NCI-H446 (cell line): ENCODE measurements around the gene CYP1B1.

Experiments
- DNase-seq, 2 experiments: peaks; one replicate each; lab custom pipeline; 2025; lab: John Stamatoyannopoulos, UW

The CYP1B1 gene

DNA sequence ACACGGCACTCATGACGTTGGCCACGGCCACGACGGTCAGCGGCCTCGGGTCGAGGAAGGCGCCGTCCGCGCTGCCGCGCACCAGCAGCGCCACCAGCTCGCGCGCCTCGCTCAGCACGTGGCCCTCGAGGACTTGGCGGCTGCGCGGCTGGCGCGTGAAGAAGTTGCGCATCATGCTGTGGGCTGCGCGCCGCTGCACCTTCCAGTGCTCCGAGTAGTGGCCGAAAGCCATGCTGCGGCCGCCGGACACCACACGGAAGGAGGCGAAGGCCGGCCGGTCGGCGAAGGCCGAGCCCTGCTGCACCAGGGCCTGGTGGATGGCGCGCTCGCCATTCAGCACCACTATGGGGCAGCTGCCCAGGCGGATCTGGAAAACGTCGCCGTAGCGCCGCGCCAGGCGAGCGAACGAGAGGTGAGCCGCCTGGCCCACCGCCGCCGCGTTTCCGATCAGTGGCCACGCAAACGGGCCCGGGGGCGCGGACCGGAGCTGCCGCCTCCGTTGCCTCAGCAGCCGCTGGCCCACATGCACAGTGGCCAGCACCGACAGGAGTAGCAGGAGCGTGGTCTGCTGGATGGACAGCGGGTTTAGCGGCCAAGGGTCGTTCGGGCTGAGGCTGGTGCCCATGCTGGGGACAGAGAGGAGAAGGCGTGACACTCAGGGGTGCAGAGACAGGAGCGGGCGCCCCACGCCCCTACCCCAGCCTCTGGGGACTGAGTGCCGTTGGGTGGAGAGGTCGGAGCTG, 1.0 kb downstream of the CYP1B1 start:
- no peak for DNase-seq

DNA sequence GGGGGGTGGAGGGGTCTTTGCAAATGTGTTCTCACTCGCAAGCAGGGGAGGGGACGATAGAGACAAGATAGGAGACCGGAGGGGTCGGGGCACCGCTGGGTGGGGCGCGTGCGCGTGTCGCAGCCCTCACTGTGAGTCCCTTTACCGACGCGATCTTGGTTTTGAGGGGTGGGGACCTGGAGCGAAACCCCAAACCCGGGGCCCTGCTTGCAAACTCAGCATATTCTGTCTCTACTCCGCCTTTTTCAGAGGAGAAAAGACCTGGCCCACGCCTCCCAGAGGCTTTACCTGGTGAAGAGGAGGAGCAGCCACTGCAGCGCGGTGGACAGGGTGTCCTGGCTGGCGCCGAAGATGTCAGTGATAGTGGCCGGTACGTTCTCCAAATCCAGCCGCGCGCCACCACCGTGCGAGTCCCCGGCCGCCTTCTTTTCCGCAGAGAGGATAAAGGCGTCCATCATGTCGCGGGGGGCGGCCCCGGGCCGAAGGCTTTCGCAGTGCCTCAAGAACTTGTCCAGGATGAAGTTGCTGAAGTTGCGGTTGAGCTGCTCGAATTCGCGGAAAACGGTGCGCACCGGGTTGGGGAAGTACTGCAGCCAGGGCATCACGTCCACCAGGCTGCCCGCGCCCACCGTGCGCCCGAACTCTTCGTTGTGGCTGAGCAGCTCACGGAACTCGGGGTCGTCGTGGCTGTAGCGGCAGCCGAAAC, 1.7 kb downstream of the CYP1B1 start:
- DNase-seq = no peak

- no peak for DNase-seq
Measured at GRCh38 chr2:38073211-38074057, 2.5 kb downstream of the CYP1B1 start.

DNA sequence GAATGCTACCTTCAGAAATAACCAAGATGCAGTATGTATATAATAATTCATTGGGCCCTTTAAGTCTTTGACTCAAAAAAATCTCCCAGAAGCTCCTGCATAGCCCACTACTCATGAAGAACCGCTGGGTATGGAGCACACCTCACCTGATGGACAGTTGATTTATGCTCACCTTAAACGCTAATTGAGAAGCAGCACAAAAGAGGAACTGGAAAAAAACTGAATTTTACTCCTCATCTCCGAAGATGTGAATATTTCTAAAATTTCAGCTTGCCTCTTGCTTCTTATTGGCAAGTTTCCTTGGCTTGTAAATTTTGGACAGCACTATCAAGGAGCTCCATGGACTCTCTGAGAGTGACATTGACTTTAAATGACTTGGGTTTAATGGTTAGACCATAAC, 5.5 kb downstream of the CYP1B1 start:
- DNase-seq = no peak

DNA sequence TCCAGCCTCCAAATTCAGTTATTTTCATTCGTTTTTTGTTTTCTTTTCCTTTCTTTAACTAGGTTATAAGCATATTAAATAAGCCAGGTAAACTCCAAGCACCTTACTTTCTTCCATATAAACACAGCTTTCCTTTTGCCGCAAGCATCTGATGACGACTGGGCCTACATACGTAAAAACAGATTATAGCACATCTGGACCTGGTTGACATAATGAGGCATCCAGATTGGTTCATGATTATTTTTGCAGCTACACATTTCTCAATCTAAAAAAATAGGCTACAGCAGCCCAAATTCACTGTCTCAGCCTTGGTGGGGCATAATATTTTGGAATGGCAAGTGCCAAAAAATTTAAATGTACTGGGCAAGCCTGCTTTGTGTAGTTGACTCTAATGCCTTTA, 7.7 kb downstream of the CYP1B1 start:
- DNase-seq = no peak

DNA sequence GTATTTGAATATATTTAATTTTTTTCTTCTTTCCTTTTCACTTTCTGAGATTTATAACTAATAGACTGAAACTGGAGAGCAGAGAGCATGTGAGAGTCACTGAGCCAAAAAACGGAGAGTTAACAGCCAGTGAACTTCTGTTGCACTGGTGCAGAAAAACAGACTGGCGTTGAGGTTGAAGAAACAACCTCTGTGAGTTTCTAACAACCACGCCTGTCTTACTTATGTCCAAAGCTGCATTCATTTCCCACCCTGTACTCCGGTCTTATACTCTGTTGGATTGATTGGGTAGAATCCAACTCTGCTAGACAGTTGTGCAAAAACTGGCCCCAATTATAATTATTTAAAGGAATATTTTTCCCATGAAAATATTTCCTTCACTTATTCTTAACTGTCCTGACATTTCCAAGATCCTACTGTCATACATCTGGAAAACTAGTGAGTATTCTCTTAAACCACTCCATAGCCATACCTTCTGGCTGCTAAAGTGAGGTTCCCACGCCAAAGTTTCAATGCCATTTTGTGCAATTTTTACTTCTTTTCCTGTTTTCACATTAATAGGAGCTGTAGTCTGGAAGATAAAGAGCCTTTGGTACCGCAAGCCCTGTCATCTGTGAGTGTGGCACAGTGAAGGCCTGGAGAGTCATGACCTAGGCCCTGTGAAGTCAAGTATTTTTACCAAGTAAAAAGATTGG, 9.4 kb downstream of the CYP1B1 start:
- DNase-seq = no peak

- no peak for DNase-seq
Measured at GRCh38 chr2:38065502-38066135, 10.3 kb downstream of the CYP1B1 start.

- peak in 1 of 2 experiments; percentile 2 for DNase-seq
Measured at GRCh38 chr2:38064801-38065501, 11.0 kb downstream of the CYP1B1 start.

DNA sequence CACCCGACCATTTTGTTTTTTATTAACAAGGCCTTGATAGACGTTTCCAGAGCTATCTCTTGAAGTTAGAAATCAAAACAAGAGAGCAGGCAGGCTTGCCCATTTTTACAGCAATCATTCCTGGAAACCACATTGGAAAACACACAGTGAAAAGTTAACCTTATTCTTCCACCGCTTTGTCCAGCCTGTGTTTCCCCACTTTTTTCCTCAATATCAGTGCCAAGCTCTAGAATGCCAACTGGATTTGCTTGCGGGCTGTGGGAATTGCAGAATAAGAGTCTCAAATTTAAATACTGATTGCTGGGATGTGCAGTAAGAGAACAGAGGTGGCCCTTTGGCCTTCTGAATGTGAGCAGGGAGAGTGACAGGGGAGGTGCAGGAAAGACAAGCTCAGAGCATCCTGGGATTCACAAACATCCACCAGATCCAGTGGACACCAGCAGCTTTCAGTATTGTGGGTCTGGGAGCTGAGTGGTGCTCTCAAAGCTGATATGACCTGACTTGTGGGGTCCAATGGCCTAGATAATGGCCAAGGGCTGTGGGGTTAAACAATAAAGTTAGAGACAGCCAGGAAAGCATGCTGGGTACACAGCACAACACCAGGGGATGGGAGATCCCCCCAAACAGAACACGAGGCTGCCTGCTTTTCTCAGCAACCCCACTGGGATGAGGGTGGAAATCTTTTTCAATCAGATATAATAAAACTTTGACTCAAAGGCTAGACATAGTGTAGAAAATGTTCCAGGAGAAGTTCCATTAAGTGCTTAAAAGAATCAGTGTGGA, 15.5 kb downstream of the CYP1B1 start:
- DNase-seq = no peak

DNA sequence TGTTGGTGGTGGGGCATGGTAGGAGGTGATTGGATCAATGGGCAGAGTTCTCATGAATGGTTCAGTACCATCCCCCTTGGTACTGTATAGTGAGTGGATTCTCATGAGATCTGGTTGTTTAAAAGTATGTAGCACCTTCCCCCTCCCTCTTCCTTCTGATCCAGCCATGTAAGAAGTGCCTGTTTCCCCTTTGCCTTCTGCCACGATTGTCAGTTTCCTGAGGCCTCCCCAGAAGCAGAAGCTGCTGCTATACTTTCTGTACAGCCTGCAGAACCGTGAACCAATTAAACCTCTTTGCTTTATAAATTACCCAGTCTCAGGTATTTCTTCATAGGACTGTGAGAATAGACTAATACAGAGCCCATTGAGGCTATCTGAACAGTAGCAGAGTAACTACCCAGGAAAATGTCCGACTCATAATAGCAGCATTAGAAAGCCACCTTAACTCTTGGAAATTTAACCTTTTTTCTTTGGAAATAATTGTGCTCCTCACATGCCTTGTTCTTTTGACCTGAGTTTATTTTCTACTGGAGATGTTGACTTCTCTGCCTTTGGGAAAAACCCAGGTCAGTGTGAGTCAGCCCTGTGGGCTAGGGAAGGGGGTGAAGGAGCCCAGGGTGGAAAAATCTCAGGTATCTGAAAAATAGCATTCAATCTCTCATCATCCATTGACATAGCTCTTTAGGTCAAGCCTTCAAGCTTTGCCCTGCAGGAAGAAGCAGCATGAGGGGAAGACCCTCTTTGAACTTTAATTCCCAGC, 18.1 kb downstream of the CYP1B1 start:
- no peak for DNase-seq

- no peak for DNase-seq
Measured at GRCh38 chr2:38056216-38056615, 19.7 kb downstream of the CYP1B1 start.

DNA sequence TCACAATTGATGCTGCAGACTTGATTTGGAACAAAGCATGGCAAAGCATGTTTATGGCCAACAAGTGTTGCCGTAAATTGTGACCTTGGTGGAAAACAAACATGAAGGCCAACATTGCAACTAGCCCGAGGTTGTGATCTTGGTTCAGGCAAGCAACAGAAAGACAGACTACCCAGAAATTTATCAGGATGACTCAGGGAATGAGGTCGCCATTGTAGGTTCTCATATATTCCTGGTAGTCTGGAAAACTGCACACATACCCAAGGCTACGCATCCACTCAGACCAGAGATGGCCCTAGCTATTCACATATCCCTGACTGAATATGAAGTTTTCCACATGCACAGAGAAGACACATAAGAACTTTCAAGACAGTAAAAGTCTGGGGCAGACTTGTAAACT, 30.1 kb downstream of the CYP1B1 start:
- no peak for DNase-seq

DNA sequence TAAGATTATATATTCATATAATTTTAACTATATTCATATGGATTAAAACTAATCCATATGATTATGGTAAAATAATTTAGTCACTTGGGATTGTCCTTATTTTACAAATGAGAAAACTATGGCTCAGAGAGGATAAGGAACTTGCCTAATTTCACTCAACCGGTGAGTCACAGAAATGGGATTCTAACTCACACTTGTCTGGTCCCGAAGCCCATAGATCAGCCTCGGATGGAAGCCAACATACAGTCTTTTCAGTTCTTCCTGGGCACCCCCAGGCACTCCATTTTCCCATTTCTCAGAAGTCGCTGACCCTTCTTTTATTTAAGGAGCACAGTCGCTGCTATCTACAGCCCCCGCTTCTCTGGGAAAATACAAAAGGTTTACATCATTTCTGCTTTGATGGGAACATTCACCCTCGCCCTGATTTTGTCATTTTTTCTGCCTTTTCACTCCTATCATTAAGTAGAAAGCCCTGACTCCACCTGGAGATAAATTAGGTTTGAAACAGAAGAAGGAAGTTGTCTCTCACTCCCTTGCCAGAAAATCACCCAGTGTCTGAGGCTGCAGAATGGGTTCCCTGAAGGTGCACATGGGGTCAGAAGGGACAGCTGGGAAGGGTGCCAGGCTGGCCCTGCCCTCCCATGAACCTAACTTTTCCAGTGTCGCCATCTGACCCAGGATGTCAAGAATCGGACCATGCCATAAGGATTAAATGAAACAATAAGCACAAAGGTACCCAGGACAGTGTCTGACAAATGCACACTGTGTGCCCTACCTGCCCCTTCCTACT, 36.6 kb downstream of the CYP1B1 start:
- no peak for DNase-seq

DNA sequence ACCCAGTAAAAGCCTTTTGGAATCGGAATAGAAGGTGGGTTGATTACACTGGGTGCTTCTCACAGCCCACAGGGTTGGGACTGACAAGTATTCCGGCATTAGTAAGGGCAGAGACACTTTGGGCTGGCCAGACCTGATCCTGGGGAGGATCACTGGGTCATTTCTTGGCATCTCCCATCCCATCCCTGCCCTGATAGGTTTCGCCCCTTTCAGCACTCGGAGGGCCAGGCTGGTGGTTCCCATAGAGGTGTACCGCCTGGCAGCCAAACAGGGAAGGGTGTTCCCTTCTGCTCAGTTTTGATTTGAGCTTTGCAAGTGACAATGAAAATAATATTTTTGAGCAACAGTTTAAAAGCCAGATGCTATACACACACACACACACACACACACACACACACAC, 37.3 kb downstream of the CYP1B1 start:
- DNase-seq = no peak

GRCh38 chr2:38037757-38038621, 38.0 kb downstream of the CYP1B1 start:
- no peak for DNase-seq

DNA sequence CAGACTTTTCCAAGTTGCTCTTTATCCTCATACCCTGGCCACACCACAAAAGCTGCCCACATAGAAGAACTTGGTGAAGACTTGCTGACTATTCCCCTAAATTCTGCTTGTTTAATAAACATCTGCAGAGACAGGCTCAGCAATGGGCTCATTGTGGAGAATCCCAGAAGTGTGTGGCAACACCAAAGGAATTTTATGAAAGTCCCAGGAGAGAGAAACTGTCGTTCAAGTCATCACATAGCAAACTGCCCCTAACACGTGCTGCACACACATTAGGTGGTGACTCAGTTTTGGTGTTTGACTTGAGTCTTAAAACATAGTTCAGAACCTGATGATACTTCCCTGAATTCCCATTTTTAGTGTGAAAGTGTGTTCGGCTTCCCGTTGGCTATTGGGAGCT, 38.6 kb downstream of the CYP1B1 start:
- no peak for DNase-seq

DNA sequence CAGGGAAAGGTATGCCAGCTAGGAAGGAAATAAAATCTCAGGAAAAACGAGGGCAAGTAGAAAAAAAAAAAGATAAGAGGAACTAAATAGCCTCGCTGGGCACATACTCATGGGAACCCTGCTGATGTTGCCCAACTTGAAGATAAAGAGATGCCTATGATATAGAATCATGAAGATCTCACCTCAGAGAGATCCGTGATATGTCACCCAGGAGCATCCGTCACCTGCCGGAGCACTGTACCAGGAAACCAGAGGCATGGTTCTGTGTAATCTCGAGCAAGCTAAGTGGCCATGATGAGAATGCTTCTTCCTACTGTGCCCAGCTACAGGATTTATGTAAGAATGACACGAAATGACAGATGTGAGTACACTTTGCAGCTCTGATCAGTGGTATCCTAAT, 40.0 kb downstream of the CYP1B1 start:
- DNase-seq = no peak

- DNase-seq = no peak
Measured at GRCh38 chr2:38033646-38034045, 42.3 kb downstream of the CYP1B1 start.
